DMS114 treated with DMSO at 0.1 percent for 48 hours (cell line): ENCODE measurements around the gene SLC30A2.

Experiments used
- DNase-seq: peaks from one replicate; lab custom pipeline; 2025; ENCODE audit not compliant: unreplicated experiment; lab: John Stamatoyannopoulos, UW

Gene SLC30A2

GRCh38 chr1:26070296-26070962 lies 24.5 kb upstream of the SLC30A2 start:
- no peak for DNase-seq

DNA sequence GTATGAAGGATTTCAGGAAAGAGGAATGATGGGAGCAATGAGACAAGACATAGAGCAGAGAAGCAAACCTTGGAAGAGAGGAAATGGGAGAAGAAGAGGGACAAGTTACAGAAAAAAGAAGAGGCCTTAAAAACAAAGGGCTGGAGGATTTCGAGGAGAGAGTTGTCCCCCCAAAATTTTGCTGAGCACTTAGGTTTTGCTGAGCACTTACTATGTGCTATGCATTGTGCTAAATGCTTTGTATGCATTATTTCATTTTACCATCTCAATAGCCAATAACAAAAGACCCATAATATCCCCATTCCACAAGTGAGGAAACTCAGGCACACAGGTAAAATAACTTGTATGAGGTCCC lies 24.0 kb upstream of the SLC30A2 start:
- DNase-seq = no peak

DNA sequence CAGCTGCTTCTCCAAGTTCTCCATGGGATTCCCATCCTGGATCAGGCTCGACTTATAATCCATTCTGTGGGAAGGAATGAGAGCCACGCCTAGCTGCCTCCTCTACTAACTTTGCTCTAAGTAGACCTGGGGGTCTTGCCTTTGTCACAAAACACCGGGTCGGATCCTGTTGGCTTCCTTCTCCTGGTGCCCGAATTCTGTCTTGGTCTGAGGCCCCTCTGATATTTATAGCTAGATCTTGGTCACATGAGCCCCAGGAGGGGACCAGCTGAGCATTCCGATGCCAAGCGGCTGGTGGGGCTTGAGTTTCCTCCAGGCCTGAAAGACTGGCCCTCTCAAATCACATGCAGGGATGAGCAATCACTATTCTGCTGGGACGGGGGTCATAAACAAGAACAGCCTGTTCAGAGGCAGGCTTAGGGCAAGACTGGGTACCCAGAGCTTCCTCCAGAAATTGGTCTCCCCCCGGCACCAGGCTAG lies 21.6 kb upstream of the SLC30A2 start, which contains the start of gene TRIM63:
TSS of gene TRIM63 (minus strand) at position 199 of the 480 bp plus-strand sequence. CDS start at position 63, 136 bp downstream.
- DNase-seq = no peak

- DNase-seq = no peak
These were observed 20.9 kb upstream of the SLC30A2 start for GRCh38 chr1:26066857-26067256.

DNA sequence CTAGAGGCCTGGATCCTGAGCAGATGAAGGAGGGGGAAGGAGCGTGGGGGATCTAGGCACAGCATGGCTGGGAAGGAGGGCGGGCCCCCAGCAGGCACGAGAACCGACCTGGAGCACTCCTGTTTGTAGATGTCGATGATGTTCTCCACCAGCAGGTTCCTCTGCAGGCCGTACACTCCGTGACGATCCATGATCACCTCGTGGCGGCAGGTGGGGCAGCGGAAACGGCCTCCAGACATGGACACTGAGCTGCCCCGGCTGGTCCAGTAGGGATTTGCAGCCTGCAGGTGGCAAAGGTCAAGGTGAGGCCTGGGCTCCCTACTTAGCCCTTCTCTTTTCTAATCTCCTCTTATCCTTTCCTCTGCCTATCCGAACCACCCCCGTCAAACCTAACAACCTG lies 20.2 kb upstream of the SLC30A2 start:
- DNase-seq = no peak

DNA sequence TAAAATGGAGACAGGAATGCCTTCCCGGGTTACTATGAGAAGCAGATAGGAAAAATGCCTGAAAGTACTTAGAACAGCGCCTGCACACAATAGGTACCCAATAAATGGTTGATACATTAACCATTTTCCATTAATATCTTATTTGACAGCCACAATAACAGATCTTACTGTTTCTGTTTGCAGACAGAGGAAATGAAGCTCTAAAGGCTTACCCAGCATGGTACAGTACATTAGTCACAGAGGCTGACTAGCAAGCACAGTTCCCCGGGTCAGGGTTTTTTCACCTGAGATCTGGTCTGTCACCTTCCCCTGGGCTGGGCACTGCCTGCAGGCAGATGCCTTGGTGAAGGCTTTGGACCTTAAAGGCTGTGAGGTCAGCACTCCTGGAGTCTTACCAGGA lies 18.6 kb upstream of the SLC30A2 start:
- no peak for DNase-seq

DNA sequence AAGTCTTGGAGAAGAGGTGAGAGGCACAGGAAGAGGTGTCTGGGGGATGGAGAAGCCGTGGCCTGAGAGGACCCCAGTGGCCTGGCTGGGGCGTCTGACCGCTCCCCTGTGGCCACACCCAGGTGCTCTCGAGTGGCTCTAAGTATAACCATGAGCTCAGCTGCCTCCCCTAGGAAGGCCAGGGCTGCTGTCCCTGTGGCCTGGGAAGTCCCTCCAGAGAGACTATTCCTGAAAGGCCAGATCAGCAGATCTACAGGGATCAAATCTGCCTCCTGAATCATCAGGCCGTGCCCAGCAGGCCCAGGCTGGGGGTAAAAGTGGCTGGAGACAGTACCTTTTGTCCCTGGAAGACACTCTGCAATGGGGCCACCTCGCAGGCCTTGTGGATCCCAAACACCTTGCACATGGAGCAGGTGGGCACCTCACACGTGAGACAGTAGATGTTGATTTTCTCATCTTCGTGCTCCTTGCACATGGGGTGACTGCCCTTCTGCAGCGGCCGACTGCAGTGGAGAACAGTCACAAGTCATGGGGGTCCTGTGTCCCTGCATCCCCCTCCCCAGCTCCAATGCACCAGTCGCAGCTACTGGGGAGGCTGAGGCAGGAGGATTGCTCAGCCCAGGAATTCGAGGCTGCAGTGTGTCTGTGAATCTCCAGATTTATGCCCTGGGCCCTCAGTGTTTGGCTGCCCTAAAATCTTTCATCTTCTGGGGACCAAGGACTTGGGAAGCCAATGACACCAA lies 15.1 kb upstream of the SLC30A2 start:
- no peak for DNase-seq

- DNase-seq = no peak
These were observed 14.0 kb upstream of the SLC30A2 start for GRCh38 chr1:26059906-26060305.

DNA sequence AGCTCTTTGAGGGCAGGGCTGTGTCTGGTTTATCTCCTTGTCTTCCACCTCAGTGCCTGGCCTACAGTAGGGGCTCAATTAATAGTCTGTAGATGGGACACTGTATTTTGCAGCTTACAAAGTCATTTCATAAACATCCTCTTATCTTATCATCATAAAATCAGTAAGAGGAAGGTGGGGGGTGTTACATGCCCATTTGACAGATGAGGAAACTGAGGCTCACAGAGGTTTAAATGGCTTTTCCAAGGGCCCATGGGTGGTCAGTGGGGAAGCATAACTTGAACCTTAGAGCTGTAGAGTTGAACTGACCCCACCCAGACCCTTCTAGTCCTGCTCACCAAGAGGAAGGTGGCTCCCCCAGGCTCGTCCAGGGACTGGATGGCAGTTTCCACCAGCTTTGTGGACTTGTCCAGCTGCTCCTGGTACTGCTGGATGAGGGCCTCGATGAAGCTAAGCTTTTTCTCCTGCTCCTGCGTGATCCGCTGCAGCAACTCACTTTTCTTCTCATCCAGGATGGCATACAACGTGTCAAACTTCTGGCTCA lies 12.2 kb upstream of the SLC30A2 start:
- no peak for DNase-seq

DNA sequence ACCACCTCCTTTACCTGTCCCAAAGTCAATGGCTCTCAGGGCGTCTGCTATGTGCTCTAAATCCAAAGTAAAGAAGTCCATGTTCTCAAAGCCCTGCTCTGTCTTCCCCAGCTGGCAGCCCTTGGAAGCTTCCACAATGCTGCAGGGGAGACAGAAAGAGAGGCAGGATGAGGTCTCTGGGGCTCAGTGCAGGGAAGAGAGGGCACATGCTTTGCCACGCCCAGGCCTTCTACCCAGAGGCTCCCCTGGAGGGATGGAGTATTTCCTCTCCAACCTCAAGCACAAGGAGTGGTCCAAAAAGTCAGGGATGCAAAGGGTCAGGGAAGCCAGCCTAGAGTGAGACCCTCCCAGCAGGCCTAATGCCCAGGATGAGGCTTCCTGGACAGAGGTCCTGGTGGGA lies 11.3 kb upstream of the SLC30A2 start:
- no peak for DNase-seq

DNA sequence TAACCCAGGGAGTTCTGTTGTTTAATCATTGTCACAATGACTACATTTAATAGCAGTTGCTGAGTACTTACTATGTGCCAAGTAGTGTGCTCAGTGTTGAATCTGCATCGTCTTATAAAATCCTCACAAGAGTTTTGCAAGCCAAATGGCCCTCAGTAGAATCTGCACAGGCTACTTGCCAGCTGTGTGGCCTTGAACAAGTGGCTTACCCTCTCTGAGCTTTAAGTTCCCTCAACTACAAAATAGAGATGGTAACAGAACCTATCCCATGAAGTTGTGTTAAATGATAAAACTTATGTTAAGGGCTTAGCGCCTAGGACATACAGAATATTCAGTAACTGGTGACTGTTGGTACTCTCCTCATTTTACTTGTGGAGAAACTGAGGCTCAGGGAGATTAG lies 9.1 kb upstream of the SLC30A2 start:
- DNase-seq = no peak

DNA sequence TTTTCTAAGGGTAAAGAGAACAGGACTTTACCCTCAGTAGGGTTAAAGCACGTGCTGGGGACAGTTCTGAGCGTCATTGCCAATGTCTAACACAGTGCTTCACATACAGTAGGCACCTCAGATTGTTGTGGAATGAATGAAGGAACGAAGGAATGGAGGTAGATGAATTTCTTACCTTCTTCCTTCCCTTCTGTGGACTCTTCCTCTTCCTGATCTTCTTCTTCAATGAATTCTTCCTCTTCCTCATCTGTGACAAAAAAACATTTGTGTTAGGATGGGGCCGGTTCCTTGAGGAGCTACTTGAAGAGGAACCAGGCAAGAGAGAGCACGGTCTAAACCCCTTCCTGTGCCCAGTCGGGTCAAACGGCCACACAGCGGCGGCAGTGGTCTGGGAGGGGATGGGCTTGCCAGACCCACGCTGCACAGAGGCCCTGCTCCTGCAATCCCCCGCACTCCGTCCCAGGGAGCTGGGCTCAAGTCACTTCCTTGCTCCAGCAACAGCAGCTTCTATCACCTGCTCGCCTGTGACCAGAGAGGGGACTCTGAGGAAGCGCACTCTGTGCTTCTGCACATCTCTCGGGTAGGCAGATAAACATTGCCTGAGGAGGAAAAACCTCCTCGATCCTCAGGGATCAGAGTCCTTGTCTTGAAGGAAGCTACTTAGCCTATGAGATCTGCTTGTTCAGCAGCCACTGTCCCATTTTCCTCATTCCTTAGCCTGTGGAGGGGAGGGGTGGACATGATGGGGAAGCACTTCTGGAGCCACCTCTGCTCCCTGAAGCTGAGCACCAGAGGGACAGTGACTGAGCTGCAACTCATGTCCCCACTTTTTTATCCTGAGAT lies 8.0 kb upstream of the SLC30A2 start:
- DNase-seq = no peak

DNA sequence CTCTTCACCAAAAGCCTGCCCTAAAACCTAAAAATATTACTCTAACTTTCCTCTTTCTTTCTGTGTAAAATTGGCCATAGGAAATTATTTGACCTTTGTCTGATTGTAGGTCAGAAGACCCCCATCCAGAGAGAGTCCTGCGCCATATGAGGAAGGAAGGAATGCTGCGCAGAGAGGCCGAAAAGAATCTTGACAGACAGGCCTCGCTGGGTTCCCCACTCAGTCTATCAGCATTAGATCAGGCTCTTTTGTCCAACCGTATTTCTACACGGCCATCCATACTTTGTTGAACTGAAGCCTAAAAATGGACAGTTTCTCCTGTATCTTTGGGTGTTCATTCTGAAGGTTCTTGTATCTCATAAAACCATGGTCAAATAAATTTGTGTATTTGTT lies 4.3 kb upstream of the SLC30A2 start:
- DNase-seq = no peak

- no peak for DNase-seq
These were observed 3.8 kb upstream of the SLC30A2 start for GRCh38 chr1:26049531-26050247.

DNA sequence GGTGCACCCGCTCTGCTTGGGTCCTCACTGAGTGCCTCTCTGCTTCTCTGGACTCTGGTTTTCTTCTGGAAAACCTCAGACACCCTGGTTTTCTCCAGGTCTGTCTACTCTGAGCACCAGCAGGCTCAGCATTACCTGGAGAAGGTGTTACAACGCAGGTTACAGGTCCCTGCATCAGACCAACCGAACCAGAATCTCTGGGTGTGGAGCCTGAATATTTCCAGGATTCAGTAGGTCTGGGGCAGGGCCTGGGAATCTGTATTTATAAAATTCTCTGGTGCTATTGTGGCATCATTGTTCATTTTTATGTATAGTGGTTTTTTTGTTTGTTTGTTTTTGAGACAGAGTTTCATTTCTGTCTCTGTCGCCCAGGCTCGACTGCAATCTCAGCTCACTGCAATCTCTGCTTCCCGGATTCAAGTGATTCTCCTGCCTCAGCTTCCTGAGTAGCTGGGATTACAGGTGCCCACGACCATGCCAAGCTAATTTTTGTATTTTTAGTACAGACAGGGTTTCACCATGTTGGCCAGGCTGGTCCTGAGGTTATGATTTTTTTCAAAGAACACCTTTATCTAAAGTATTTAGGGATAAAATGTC lies 1.5 kb upstream of the SLC30A2 start:
- no peak for DNase-seq

GRCh38 chr1:26046246-26047095 lies 553 bp upstream of the SLC30A2 start:
- DNase-seq = no peak

GRCh38 chr1:26044971-26045721 lies 772 bp downstream of the SLC30A2 start:
- no peak for DNase-seq

GRCh38 chr1:26044414-26044813 lies 1.5 kb downstream of the SLC30A2 start:
- DNase-seq = no peak

DNA sequence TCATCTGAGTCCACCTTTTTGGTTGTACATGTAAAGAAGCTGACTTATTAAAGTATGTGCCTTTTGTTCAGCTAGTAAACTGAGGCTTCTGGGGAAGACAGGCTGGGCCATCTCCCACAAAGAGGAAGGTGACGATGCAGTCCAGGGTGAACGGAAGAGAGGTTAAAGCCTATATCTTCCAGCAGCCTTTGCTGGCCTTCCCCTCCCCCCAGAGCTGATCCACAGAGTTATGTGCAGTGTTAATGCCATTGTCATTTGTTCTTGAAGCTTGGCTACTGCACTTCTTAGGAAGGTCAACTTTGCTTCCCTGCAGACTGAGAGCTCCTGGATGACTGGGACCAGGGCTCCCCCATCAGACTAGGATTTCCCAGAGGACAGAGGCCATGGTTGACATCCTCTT lies 2.2 kb downstream of the SLC30A2 start:
- no peak for DNase-seq
